Hepatocyte (in vitro differentiated cells): ENCODE data around the gene PAOX.
"Not testable (repeated sequence)": the region's sequence is repeated elsewhere in the genome, so short reads cannot be mapped to it uniquely, and the experiment has no call there.

ENCODE experiments used
- CTCF ChIP-seq: fragments of 200-600 bp; sonication (generic); IDR thresholded peaks from 2 replicates; pipeline ENCODE4 v1.5.1; 2016; ENCODE audit warnings: antibody characterized with exemption, mild to moderate bottlenecking; ENCODE audit not compliant: poor library complexity
- EZH2 ChIP-seq: fragments of 200-600 bp; sonication (generic); IDR thresholded peaks from 2 replicates; pipeline ENCODE4 v1.6.1; 2016; ENCODE audit warnings: antibody characterized with exemption, mild to moderate bottlenecking, borderline replicate concordance

GRCh38 chr10:133367461-133367860 lies 11.6 kb upstream of the PAOX start:
- not testable (repeated sequence) for TF ChIP-seq CTCF, EZH2
